ENCODE measurements around the gene TBCE. TPM values are rescaled to one million over a fixed set of nuclear protein-coding genes. Genes with fewer than 3 reads are reported as not detected.

TBCE gene
- total RNA-seq, 1 experiment from 2014 or later: 20.8 TPM

DNA sequence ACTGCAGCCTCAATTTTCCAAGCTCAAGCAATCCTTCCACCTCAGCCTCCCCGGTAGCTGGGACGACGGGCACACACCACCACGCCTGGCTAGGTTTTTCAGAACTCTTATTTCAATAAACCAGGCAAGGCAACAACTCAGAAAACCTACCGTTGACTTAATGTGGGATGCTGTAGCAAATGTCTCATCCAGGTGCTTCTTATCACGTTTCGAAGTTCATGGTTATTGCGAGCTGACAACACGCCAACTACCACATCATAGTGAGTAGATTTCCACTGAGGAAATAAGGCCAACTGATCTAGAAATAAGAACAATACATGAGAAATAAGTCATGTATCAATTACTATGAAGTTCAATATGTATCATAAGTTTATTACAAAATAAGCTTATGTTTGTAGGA, 127.3 kb downstream of the TBCE start (continued):
- TF ChIP-seq REST (IDR thresholded peaks at IDR 0.05; ENCODE audit: low read depth) (no peak), CEBPB (IDR thresholded peaks at IDR 0.05; ENCODE audit: low read depth) (no peak), POLR2AphosphoS5 (IDR thresholded peaks at IDR 0.05; ENCODE audit: low read depth, low read length) (no peak)

DNA sequence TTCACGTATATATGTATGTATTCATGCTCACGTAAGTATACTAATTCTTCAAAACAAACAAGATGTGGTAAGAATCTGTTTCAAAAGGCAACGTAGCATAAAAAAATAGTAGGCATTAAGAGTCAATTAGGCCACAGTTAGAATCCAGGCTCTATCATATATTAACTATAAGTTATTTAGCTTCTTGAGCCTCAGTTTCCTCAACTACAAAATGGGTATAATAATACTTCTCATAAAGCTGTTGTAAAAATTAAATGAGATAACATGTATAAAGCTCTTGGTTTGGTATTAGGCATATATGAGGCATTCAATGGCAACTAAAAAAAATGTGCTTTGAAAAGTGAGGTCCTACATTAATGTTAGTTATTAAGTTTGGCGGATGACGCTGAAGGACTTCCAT, 127.8 kb downstream of the TBCE start:
- RAD21 ChIA-PET (ENCODE audit: low non-redundant PET in 1 of 2, low total read pairs in 2 of 2, uncharacterized antibody in 2 of 2, unreplicated experiment in 2 of 2): no interaction called here
- peaks cover 61% of the 10 kb centered on the region for H3K79me2 ChIP-seq (ENCODE audit: insufficient read depth, low read length)

More for the DNA sequence above, 127.8 kb downstream of the TBCE start:
- Histone ChIP-seq H2AFZ (ENCODE audit: low read depth, low read length, poor library complexity, severe bottlenecking) (no peak overlapping the region), H3K4me1 (ENCODE audit: control insufficient read depth in 1 of 2, insufficient read depth in 2 of 2, low read length in 2 of 2) (peaks cover 0 to under 1% of the 10 kb centered on the region in 2 experiments; a peak in 1 of 4 replicates), H4K20me1 (ENCODE audit: insufficient read depth) (0 out of 2 replicates have a peak, but pooled peaks cover 3% of the 10 kb centered on the region), H3K9me2 (ENCODE audit: insufficient read depth) (no peaks in the 10 kb centered on the region), H3K27ac (ENCODE audit: low read depth, low read length) (no peak overlapping the region), H3K4me2 (ENCODE audit: low read length) (no peak overlapping the region), H3K4me3 (replicated peaks in 1 of 2; ENCODE audit: low read depth in 1 of 2, low read length in 2 of 2) (no peak overlapping the region), H3K9me3 (ENCODE audit: control insufficient read depth in 1 of 2, insufficient read depth in 1 of 2, low read depth in 1 of 2, low read length in 2 of 2) (no peaks in the 10 kb centered on the region), H3K9ac (ENCODE audit: low read length) (no peak overlapping the region), H3K36me3 (ENCODE audit: control insufficient read depth in 1 of 2, insufficient read depth in 2 of 2, low read length in 2 of 2) (peaks cover 12 to 21% of the 10 kb centered on the region in 2 experiments; a peak in 3 of 4 replicates), H3K27me3 (ENCODE audit: insufficient read depth, low read length) (no peaks in the 10 kb centered on the region)
- DNase-seq (ENCODE audit: low read depth, low spot score) (no peak), ATAC-seq (no peak)
- TF ChIP-seq, protein P1, sequence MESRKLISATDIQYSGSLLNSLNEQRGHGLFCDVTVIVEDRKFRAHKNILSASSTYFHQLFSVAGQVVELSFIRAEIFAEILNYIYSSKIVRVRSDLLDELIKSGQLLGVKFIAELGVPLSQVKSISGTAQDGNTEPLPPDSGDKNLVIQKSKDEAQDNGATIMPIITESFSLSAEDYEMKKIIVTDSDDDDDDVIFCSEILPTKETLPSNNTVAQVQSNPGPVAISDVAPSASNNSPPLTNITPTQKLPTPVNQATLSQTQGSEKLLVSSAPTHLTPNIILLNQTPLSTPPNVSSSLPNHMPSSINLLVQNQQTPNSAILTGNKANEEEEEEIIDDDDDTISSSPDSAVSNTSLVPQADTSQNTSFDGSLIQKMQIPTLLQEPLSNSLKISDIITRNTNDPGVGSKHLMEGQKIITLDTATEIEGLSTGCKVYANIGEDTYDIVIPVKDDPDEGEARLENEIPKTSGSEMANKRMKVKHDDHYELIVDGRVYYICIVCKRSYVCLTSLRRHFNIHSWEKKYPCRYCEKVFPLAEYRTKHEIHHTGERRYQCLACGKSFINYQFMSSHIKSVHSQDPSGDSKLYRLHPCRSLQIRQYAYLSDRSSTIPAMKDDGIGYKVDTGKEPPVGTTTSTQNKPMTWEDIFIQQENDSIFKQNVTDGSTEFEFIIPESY (IDR thresholded peaks at IDR 0.05; ENCODE audit: extremely low read depth, insufficient replicate concordance, low read length): no peak
- TF ChIP-seq CBX3 (IDR thresholded peaks at IDR 0.05; ENCODE audit: low read depth) (no peak), ZFX (IDR thresholded peaks at IDR 0.05) (no peak), POLR2AphosphoS5 (IDR thresholded peaks at IDR 0.05; ENCODE audit: low read depth, low read length) (no peak)
- POLR2A ChIA-PET: interaction anchor here (0.6 to 1.2 kb wide), 2 partner anchors 9 to 10 kb away, joined by 3 to 5 read pairs; partner anchors contain the start of gene B3GALNT2
- CTCF ChIA-PET: interaction anchor here (1.3 kb wide), 1 partner anchor 9 kb away, joined by 3 read pairs; the partner anchor contains the start of gene B3GALNT2
- intact Hi-C loops (cut with micrococcal nuclease): no loop called here
- BruUV-seq (replicated peaks): no TSS peak

Measured in HCT116 (cell line).